Activated naive CD8-positive, alpha-beta T cell treated with anti-CD3 and anti-CD28 coated beads, Interleukin-2, amount 50 U/mL, for 16 hours (primary cell): ENCODE results near the gene SCD.
A peak's percentile ranks its signal among the peaks of the same experiment; 100 is the strongest.

Source experiments
- DNase-seq: peaks from one replicate; pipeline ENCODE4 v3.0.0-alpha.2; 2020; ENCODE audit warnings: low read depth, low spot score

Gene SCD

GRCh38 chr10:100340948-100341847, 5.8 kb upstream of the SCD start:
- no peak for DNase-seq

GRCh38 chr10:100341953-100342626, 4.9 kb upstream of the SCD start:
- no peak for DNase-seq

- no peak for DNase-seq
Observed at GRCh38 chr10:100342627-100342972, 4.4 kb upstream of the SCD start.

- no peak for DNase-seq
Observed at GRCh38 chr10:100344241-100344788, 2.7 kb upstream of the SCD start.

- DNase-seq, result no peak
Observed at GRCh38 chr10:100345570-100346330, 1.3 kb upstream of the SCD start.

GRCh38 chr10:100346351-100346764, 675 bp upstream of the SCD start:
- DNase-seq, result peak; percentile 27

- no peak for DNase-seq
Observed at GRCh38 chr10:100347568-100348195, 649 bp downstream of the SCD start.

GRCh38 chr10:100348389-100348927, 1.4 kb downstream of the SCD start:
- DNase-seq, result no peak

- no peak for DNase-seq
Observed at GRCh38 chr10:100349087-100349486, 2.1 kb downstream of the SCD start.

GRCh38 chr10:100349672-100350071, 2.6 kb downstream of the SCD start:
- no peak for DNase-seq

- no peak for DNase-seq
Observed at GRCh38 chr10:100350914-100351485, 4.0 kb downstream of the SCD start.

- no peak for DNase-seq
Observed at GRCh38 chr10:100353770-100354485, 6.9 kb downstream of the SCD start.

GRCh38 chr10:100355086-100355485, 8.1 kb downstream of the SCD start:
- no peak for DNase-seq

GRCh38 chr10:100356067-100357017, 9.3 kb downstream of the SCD start:
- DNase-seq, result no peak

- DNase-seq, result no peak
Observed at GRCh38 chr10:100357059-100357858, 10.2 kb downstream of the SCD start.

- DNase-seq, result no peak
Observed at GRCh38 chr10:100359030-100359432, 12.0 kb downstream of the SCD start.

GRCh38 chr10:100359529-100360150, 12.6 kb downstream of the SCD start:
- no peak for DNase-seq

GRCh38 chr10:100360234-100360633, 13.2 kb downstream of the SCD start:
- DNase-seq, result no peak
